ENCODE measurements around the gene HSD11B2. TPM values are rescaled to one million over a fixed set of nuclear protein-coding genes. Genes with fewer than 3 reads are reported as not detected.

Gene HSD11B2
- total RNA-seq, 1 experiment from 2014 or later, result 2.4 TPM

DNA sequence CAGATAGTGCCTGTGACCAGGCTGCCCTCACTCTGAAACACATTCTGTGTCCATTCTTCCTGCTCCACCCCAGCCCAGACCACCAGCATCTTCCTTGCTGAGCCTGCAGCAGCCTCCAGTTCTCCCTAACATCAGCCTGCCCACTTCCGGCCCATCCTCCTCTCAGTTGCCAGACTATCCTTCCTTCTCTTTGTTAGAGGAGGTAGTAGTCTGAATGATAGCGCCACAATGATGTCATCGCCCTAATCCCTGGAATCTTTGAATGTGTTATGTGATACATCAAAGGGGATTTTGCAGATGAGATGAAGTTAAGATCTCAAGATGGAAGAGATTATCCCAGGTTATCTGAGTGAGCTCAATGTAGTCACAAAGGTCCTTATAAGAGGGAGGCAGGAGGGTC is 11.4 kb upstream of the HSD11B2 start:
- DNase-seq (no peak), ATAC-seq (no peak)
- Histone ChIP-seq H3K9me3 (ENCODE audit: low read length) (no peaks in the 10 kb centered on the region), H3K27ac (ENCODE audit: low read length) (no peak overlapping the region), H2AFZ (ENCODE audit: low read length) (no peak overlapping the region), H3K9ac (ENCODE audit: low read length) (no peak overlapping the region), H4K20me1 (ENCODE audit: low read length) (no peaks in the 10 kb centered on the region), H3K9me2 (replicated peaks; ENCODE audit: low read length) (no peaks in the 10 kb centered on the region), H3F3A (ENCODE audit: low read length, unreplicated experiment) (no peaks in the 10 kb centered on the region), H3K4me1 (ENCODE audit: insufficient read depth, low read length) (peaks cover 8% of the 10 kb centered on the region; the same call in 1 of the 2 replicates), H3K27me3 (ENCODE audit: low read length) (no peaks in the 10 kb centered on the region), H3K4me3 (ENCODE audit: low read length) (no peak overlapping the region), H3K4me2 (ENCODE audit: low read length) (no peak overlapping the region), H3K79me2 (ENCODE audit: low read length) (no peaks in the 10 kb centered on the region), H3K36me3 (ENCODE audit: low read depth, low read length) (no peaks in the 10 kb centered on the region)
- ChIA-PET POLR2A (ENCODE audit: unreplicated experiment) (no interaction called here), CTCF (interaction anchor here (0.6 kb wide), 1 partner anchor 466 kb away, joined by 6 read pairs; no protein-coding TSS in a partner anchor)
- BruUV-seq (replicated peaks), result no TSS peak
- TF ChIP-seq CTCF (conservative IDR thresholded peaks at IDR 0.05; ENCODE audit: low read depth, low read length) (no peak), EZH2phosphoT487 (IDR thresholded peaks at IDR 0.05; ENCODE audit: borderline replicate concordance, low read length) (no peak), EZH2 (IDR thresholded peaks at IDR 0.05; ENCODE audit: low read length, unreplicated experiment) (no peak)
- intact Hi-C loops (cut with micrococcal nuclease), result loop anchor here (5.0 kb wide), 1 partner anchor 157 kb away; no protein-coding TSS in a partner anchor

GRCh38 chr16:67419931-67420330 is 11.0 kb upstream of the HSD11B2 start:
- Histone ChIP-seq H3F3A (ENCODE audit: low read length, unreplicated experiment) (no peaks in the 10 kb centered on the region), H3K4me3 (ENCODE audit: low read length) (no peak overlapping the region), H3K27ac (ENCODE audit: low read length) (no peak overlapping the region), H3K36me3 (ENCODE audit: low read depth, low read length) (no peaks in the 10 kb centered on the region), H2AFZ (ENCODE audit: low read length) (no peak overlapping the region), H3K79me2 (ENCODE audit: low read length) (no peaks in the 10 kb centered on the region), H3K9me2 (replicated peaks; ENCODE audit: low read length) (no peaks in the 10 kb centered on the region), H3K9ac (ENCODE audit: low read length) (no peak overlapping the region), H3K4me1 (ENCODE audit: insufficient read depth, low read length) (peaks cover 8% of the 10 kb centered on the region; the same call in 1 of the 2 replicates), H3K9me3 (ENCODE audit: low read length) (no peaks in the 10 kb centered on the region), H3K27me3 (ENCODE audit: low read length) (no peaks in the 10 kb centered on the region), H3K4me2 (ENCODE audit: low read length) (no peak overlapping the region), H4K20me1 (ENCODE audit: low read length) (no peaks in the 10 kb centered on the region)
- intact Hi-C loops (cut with micrococcal nuclease), result loop anchor here (5.0 kb wide), 1 partner anchor 158 kb away; no protein-coding TSS in a partner anchor
- DNase-seq, result no peak
- TF ChIP-seq CTCF (conservative IDR thresholded peaks at IDR 0.05; ENCODE audit: low read depth, low read length) (no peak), EZH2 (IDR thresholded peaks at IDR 0.05; ENCODE audit: low read length, unreplicated experiment) (no peak), EZH2phosphoT487 (IDR thresholded peaks at IDR 0.05; ENCODE audit: borderline replicate concordance, low read length) (no peak)
- ChIA-PET CTCF (interaction anchor here (0.6 kb wide), 1 partner anchor 466 kb away, joined by 6 read pairs; no protein-coding TSS in a partner anchor), POLR2A (ENCODE audit: unreplicated experiment) (no interaction called here)
- no peak for ATAC-seq
- BruUV-seq (replicated peaks), result no TSS peak

DNA sequence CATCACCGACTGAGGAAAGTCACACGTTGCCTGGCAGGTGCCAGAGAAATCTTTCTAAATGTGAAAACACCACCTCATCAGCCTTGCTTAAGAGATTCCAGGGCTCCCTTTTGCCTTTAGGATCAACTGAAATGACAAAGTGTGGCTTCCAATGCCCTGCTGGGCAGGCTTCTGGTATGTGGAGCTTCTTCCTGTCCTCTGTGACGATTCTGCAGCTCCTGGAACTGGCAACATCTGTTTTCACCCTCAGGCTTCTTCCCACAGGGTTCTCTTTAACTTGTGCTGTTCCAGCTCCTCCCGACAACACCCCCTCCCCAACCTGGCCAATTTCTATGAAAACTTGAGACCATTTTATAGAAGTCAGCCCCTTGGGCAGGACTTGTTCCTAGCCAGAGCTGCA is 9.9 kb upstream of the HSD11B2 start:
- intact Hi-C loops (cut with micrococcal nuclease), result no loop called here
- no peak for DNase-seq
- Histone ChIP-seq H2AFZ (ENCODE audit: low read length) (no peak overlapping the region), H3K9me3 (ENCODE audit: low read length) (no peaks in the 10 kb centered on the region), H3F3A (ENCODE audit: low read length, unreplicated experiment) (no peaks in the 10 kb centered on the region), H3K27me3 (ENCODE audit: low read length) (no peaks in the 10 kb centered on the region), H3K79me2 (ENCODE audit: low read length) (no peaks in the 10 kb centered on the region), H4K20me1 (ENCODE audit: low read length) (no peaks in the 10 kb centered on the region), H3K4me3 (ENCODE audit: low read length) (no peak overlapping the region), H3K4me1 (ENCODE audit: insufficient read depth, low read length) (0 out of 2 replicates have a peak, but pooled peaks cover 4% of the 10 kb centered on the region), H3K9ac (ENCODE audit: low read length) (no peak overlapping the region), H3K4me2 (ENCODE audit: low read length) (no peak overlapping the region), H3K27ac (ENCODE audit: low read length) (no peak overlapping the region), H3K36me3 (ENCODE audit: low read depth, low read length) (no peaks in the 10 kb centered on the region), H3K9me2 (replicated peaks; ENCODE audit: low read length) (no peaks in the 10 kb centered on the region)
- ATAC-seq, result no peak
- ChIA-PET POLR2A (ENCODE audit: unreplicated experiment) (no interaction called here), CTCF (no interaction called here)
- TF ChIP-seq CTCF (conservative IDR thresholded peaks at IDR 0.05; ENCODE audit: low read depth, low read length) (no peak), EZH2phosphoT487 (IDR thresholded peaks at IDR 0.05; ENCODE audit: borderline replicate concordance, low read length) (no peak), EZH2 (IDR thresholded peaks at IDR 0.05; ENCODE audit: low read length, unreplicated experiment) (no peak)
- no TSS peak for BruUV-seq (replicated peaks)
